Skeletal muscle satellite cell (primary cell): ENCODE data around the gene KCNIP1.
"Not testable (repeated sequence)": the region's sequence is repeated elsewhere in the genome, so short reads cannot be mapped to it uniquely, and the experiment has no call there.

Source experiments
- H3K27me3 ChIP-seq: 2 replicates; pipeline ENCODE4 v1.7.0; 2013; ENCODE audit warnings: low read length; ENCODE audit not compliant: control insufficient read depth, insufficient read depth
- H3K36me3 ChIP-seq: 2 replicates; pipeline ENCODE4 v1.7.0; 2013; ENCODE audit warnings: mild to moderate bottlenecking, control low read depth, low read length; ENCODE audit not compliant: insufficient read depth
- H3K4me1 ChIP-seq: 2 replicates; pipeline ENCODE4 v1.7.0; 2013; ENCODE audit warnings: low read length; ENCODE audit not compliant: control insufficient read depth, insufficient read depth
- H3K4me2 ChIP-seq: 2 replicates; pipeline ENCODE4 v1.7.0; 2013; ENCODE audit warnings: mild to moderate bottlenecking, low read length
- H3K4me3 ChIP-seq: 2 replicates; pipeline ENCODE4 v1.7.0; 2013; ENCODE audit warnings: low read length
- H3K9ac ChIP-seq: 2 replicates; pipeline ENCODE4 v1.7.0; 2013; ENCODE audit warnings: mild to moderate bottlenecking, low read depth, low read length, moderate library complexity
- H3K9me3 ChIP-seq: replicated peaks from 2 replicates; pipeline ENCODE4 v1.7.0; 2013; ENCODE audit warnings: mild to moderate bottlenecking, control low read depth, low read length

Gene KCNIP1

DNA sequence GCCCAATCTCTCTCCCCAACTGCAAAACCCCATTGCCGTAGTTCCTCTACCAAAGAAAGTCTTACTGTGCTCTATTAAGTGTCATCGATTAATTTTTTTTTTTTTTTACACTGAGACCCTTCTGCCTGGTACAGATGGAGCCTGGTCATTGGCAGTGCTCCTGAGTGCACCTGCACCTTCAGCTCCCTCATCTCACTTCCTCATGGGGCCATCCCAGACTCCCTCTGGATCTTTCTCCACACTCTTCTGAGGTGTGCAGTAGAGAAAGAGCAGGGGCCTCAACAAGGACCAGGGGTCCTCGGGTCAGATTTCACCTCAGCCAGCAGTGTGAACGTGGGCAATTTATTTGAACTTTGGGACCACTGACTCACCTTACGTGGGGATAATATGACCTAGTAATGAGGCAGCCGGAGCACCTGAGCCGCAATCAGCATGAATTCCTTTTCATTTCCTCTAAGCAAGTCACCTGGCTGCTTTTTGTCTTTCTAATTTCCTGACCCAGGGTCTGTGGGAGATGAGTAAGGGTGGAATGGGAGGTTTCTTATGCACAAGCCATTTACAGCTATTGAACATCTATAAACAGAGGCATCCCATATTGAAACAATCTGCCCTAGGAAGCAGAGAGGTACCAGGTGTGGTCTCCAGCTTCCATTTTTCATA, 257.4 kb downstream of the KCNIP1 start:
- Histone ChIP-seq H3K4me2 (no peak overlapping the region), H3K27me3 (no peaks in the 10 kb centered on the region), H3K9me3 (no peaks in the 10 kb centered on the region), H3K36me3 (no peaks in the 10 kb centered on the region), H3K4me1 (no peaks in the 10 kb centered on the region), H3K4me3 (no peak overlapping the region), H3K9ac (no peak overlapping the region)

GRCh38 chr5:170761708-170762066, 257.9 kb downstream of the KCNIP1 start:
- Histone ChIP-seq H3K4me1 (no peaks in the 10 kb centered on the region), H3K27me3 (no peaks in the 10 kb centered on the region), H3K9me3 (no peaks in the 10 kb centered on the region), H3K4me2 (no peak overlapping the region), H3K9ac (no peak overlapping the region), H3K4me3 (no peak overlapping the region), H3K36me3 (no peaks in the 10 kb centered on the region)

DNA sequence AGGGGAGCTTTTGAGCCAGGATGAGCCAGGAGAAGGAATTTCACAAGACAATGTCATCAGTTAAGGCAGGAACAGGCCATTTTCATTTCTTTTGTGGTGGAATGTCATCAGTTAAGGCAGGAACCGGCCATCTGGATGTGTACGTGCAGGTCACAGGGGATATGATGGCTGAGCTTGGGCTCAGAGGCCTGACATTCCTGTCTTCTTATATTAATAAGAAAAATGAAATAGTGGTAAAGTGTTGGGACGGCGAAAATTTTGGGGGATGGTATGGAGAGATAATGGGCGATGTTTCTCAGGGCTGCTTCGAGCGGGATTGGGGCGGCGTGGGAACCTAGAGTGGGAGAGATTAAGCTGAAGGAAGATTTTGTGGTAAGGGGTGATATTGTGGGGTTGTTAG, 258.5 kb downstream of the KCNIP1 start:
- not testable (repeated sequence) for H3K9me3 ChIP-seq, H3K4me1 ChIP-seq, H3K4me2 ChIP-seq, H3K9ac ChIP-seq, H3K36me3 ChIP-seq, H3K4me3 ChIP-seq, H3K27me3 ChIP-seq

DNA sequence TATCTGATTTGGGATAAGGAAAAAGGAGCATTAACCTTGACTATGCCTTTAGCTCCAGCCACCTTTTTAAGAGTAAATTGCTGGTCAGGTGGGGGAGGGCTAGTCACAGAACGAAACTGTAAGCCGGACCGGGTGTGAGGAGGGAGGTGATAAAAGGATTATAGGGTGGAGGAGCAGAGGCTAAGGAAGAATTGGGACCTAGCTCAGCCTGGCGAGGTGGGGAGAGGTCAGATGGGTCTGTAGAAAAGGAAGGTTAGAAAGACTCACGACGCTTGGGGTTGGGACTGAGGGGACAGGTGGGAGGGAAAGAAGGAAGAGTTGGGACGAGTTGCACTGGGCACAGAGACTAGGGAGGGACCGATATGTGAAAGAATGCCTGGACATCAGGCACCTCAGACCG, 262.0 kb downstream of the KCNIP1 start:
- H3K36me3 ChIP-seq, H3K4me3 ChIP-seq, H3K9me3 ChIP-seq, H3K4me1 ChIP-seq, H3K9ac ChIP-seq, H3K4me2 ChIP-seq: not testable (repeated sequence)
- peaks cover 11% of the 10 kb centered on the region for H3K27me3 ChIP-seq

DNA sequence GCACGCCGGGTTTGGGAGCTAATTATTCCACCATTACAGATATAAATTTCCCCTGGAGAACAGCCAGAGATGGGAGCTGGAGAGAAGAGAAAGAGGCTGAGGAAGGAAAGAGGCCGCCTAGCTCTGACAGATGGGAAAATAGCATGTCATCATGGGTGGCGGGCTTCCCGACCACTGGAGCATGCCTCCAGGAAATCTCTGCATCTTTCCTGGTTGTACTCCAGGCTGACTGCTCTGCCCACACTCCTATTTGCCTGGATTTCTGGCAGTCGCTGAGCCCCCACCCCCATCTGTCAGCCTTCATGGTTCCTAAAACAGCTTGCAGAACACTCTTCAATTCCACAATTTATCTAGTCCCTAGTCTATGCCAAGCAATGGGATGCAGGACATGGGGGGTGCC, 265.4 kb downstream of the KCNIP1 start:
- no peaks in the 10 kb centered on the region for H3K9me3 ChIP-seq
- H3K4me2 ChIP-seq, result no peak overlapping the region
- no peaks in the 10 kb centered on the region for H3K4me1 ChIP-seq
- H3K36me3 ChIP-seq, result no peaks in the 10 kb centered on the region
- H3K4me3 ChIP-seq, result no peak overlapping the region
- H3K9ac ChIP-seq, result no peak overlapping the region
- peaks cover 11% of the 10 kb centered on the region for H3K27me3 ChIP-seq

- no peak overlapping the region for H3K4me3 ChIP-seq
- no peaks in the 10 kb centered on the region for H3K4me1 ChIP-seq
- H3K4me2 ChIP-seq, result no peak overlapping the region
- H3K9ac ChIP-seq, result no peak overlapping the region
- H3K36me3 ChIP-seq, result no peaks in the 10 kb centered on the region
- H3K9me3 ChIP-seq, result no peaks in the 10 kb centered on the region
- peaks cover 11% of the 10 kb centered on the region for H3K27me3 ChIP-seq
Observed at GRCh38 chr5:170769898-170770416, 266.1 kb downstream of the KCNIP1 start.

DNA sequence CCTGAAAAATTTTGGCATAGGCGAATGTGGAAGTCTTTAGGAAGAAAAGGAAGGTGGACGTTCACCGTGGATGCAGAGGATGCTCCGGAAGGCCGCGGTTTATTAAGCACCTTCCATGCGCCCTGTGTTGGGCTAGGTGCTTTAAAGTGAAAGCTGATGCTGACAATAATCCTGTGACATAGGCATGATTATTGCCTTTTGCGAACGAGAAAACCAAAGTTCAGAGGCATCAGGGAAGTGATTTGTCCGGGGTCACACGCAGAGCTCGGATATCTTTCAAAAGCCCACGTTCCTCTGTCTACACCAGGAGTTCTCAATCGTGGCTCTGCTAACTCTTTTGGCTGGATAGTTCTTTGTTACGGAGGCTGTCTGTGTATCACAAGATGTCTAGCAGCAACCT, 267.7 kb downstream of the KCNIP1 start:
- Histone ChIP-seq H3K27me3 (peaks cover 11% of the 10 kb centered on the region), H3K9me3 (no peaks in the 10 kb centered on the region), H3K4me3 (no peak overlapping the region), H3K9ac (no peak overlapping the region), H3K4me2 (no peak overlapping the region), H3K4me1 (no peaks in the 10 kb centered on the region), H3K36me3 (no peaks in the 10 kb centered on the region)

GRCh38 chr5:170773024-170773985, 269.5 kb downstream of the KCNIP1 start:
- H3K9ac ChIP-seq, result no peak overlapping the region
- no peaks in the 10 kb centered on the region for H3K4me1 ChIP-seq
- no peaks in the 10 kb centered on the region for H3K9me3 ChIP-seq
- no peak overlapping the region for H3K4me3 ChIP-seq
- H3K27me3 ChIP-seq, result peaks cover 11% of the 10 kb centered on the region
- H3K36me3 ChIP-seq, result no peaks in the 10 kb centered on the region
- no peak overlapping the region for H3K4me2 ChIP-seq

DNA sequence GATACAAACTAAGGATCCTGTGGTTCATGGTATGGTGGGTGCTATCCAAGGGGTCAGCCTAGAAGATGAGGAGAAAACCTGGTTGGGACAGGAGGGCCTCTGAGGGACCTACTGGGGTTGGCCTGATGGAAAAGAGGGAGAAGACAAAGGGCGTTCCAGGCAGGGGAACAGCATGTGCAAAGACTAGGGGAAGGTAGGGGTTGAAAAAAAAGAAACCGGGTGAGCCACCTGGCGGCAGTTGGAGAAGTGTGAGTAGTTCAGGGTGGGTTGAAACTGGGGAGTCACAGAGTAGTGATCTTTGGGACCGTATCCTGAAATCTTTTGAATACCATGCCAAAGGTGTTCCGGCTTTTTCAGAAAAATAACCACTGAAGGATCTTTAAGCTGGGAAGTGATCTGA, 271.0 kb downstream of the KCNIP1 start:
- no peak overlapping the region for H3K9ac ChIP-seq
- peaks cover under 1% of the 10 kb centered on the region for H3K27me3 ChIP-seq
- no peaks in the 10 kb centered on the region for H3K4me1 ChIP-seq
- no peak overlapping the region for H3K4me2 ChIP-seq
- H3K36me3 ChIP-seq, result no peaks in the 10 kb centered on the region
- no peaks in the 10 kb centered on the region for H3K9me3 ChIP-seq
- H3K4me3 ChIP-seq, result no peak overlapping the region

DNA sequence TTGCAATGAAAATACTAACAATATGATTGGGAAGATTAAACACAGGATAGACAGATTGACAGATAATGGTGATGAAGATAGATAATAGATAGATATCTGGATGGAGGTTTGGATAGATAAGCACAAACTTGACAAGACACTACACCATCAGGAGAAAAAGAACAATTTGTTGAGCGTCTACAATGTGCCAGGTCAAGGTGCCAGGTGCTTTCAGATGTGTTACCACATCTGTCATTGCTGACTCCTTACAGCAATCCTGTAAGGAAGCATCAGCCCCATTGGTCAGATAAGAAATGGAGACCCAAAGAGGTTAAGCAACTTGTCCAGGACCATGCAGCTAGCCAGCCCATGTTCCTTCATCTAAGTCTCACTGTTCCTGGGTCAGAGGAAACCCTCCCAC, 278.1 kb downstream of the KCNIP1 start:
- Histone ChIP-seq H3K4me2 (no peak overlapping the region), H3K9ac (no peak overlapping the region), H3K27me3 (no peaks in the 10 kb centered on the region), H3K4me1 (no peaks in the 10 kb centered on the region), H3K36me3 (no peaks in the 10 kb centered on the region), H3K4me3 (no peak overlapping the region), H3K9me3 (no peaks in the 10 kb centered on the region)

DNA sequence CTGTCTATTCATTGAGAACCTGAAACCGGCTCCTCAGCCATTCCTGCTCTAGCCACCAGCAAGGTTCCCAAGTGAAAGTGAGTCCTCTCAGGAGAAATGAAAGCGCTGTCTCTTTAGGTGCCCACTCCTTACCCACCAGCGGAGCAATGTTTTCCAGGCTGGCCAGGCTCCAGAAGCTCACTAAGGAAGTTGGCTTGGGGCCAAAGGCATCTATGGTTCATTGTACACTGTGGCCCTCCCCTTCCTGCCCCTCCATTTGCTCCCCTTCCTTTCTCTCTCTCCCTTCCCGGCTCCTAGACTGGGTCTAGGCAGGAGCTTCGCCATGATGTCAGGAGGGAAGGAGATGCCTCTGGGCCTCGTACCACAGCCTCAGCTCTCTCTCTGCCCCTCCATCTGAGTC, 278.6 kb downstream of the KCNIP1 start:
- no peak overlapping the region for H3K4me2 ChIP-seq
- no peak overlapping the region for H3K9ac ChIP-seq
- H3K36me3 ChIP-seq, result no peaks in the 10 kb centered on the region
- no peaks in the 10 kb centered on the region for H3K27me3 ChIP-seq
- H3K4me3 ChIP-seq, result no peak overlapping the region
- no peaks in the 10 kb centered on the region for H3K4me1 ChIP-seq
- no peaks in the 10 kb centered on the region for H3K9me3 ChIP-seq
